Stimulated activated naive CD8-positive, alpha-beta T cell treated with anti-CD3 and anti-CD28 coated beads, Interleukin-15, amount 100 ng/mL, for 72 hours (primary cell): ENCODE measurements around the gene ENOX1.
A peak's percentile ranks its signal among the peaks of the same experiment; 100 is the strongest.

Source experiments
- ATAC-seq: fragments of 150-1000 bp; cut with Tn5 transposase; 2 replicates; pipeline ENCODE4 v1.10.0; 2021; ENCODE audit warnings: mild to moderate bottlenecking, moderate library complexity
- DNase-seq, 2 donors: peaks; one replicate each; pipeline ENCODE4 v3.0.0; 2021 to 2022
- H3K27ac Mint-ChIP-seq, 2 donors: one replicate each; pipeline ENCODE4 v1.8.0; 2022; ENCODE audit warnings: mild to moderate bottlenecking in 2 of 2, mixed read lengths in 2 of 2, moderate library complexity in 2 of 2
- H3K27me3 Mint-ChIP-seq: one replicate; pipeline ENCODE4 v1.8.0; 2022; ENCODE audit warnings: mixed read lengths
- H3K4me1 Mint-ChIP-seq: one replicate; pipeline ENCODE4 v1.8.0; 2022; ENCODE audit warnings: mild to moderate bottlenecking, mixed read lengths
- H3K4me3 Mint-ChIP-seq, 2 donors: one replicate each; pipeline ENCODE4 v1.8.0; 2022; ENCODE audit warnings: mild to moderate bottlenecking in 2 of 2, mixed read lengths in 2 of 2, moderate library complexity in 1 of 2
- H3K9me3 Mint-ChIP-seq, 2 donors: one replicate each; pipeline ENCODE4 v1.8.0; 2022; ENCODE audit warnings: mixed read lengths in 2 of 2

ENOX1 gene

GRCh38 chr13:43648733-43649132 lies 138.0 kb downstream of the ENOX1 start:
- Mint-ChIP-seq H3K27me3 (peaks cover 21% of the 10 kb centered on the region), H3K9me3 (no peaks in the 10 kb centered on the region)
- no peak for DNase-seq

DNA sequence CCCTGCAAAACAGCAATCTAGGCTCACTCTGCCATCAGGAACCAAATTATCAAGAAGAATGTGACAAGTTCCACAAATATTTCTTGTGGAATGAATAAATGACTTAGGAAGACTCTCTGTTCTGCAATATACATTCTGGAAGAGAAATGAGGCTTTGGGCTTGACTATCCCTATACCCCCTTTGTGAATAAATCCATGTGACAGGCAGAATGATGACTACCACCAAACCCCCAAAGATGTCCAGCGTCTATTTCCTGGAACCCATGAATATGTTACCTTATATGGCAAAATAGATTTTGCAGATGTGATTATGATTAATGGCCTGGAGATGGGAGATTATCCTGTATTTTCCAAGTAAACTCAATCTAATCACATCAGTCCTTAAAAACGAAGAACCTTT lies 139.3 kb downstream of the ENOX1 start:
- peaks cover 21% of the 10 kb centered on the region for H3K27me3 Mint-ChIP-seq
- H3K4me1 Mint-ChIP-seq, result no peaks in the 10 kb centered on the region
- no peak overlapping the region for H3K4me3 Mint-ChIP-seq
- H3K9me3 Mint-ChIP-seq, result no peaks in the 10 kb centered on the region
- no peak for DNase-seq
- ATAC-seq, result no peak
- H3K27ac Mint-ChIP-seq, result no peak overlapping the region

More at GRCh38 chr13:43648733-43649132, 138.0 kb downstream of the ENOX1 start:
- Mint-ChIP-seq H3K4me3 (no peak overlapping the region), H3K4me1 (no peaks in the 10 kb centered on the region), H3K27ac (no peak overlapping the region)
- ATAC-seq, result no peak

GRCh38 chr13:43640476-43640875 lies 146.3 kb downstream of the ENOX1 start:
- H3K4me1 Mint-ChIP-seq, result no peaks in the 10 kb centered on the region
- H3K27ac Mint-ChIP-seq, result no peak overlapping the region
- H3K4me3 Mint-ChIP-seq, result no peak overlapping the region
- H3K9me3 Mint-ChIP-seq, result no peaks in the 10 kb centered on the region
- H3K27me3 Mint-ChIP-seq, result peaks cover 8% of the 10 kb centered on the region
- ATAC-seq (no peak), DNase-seq (no peak)

GRCh38 chr13:43631106-43631505 lies 155.7 kb downstream of the ENOX1 start:
- Mint-ChIP-seq H3K4me3 (no peak overlapping the region), H3K27me3 (peaks cover 30% of the 10 kb centered on the region), H3K9me3 (no peaks in the 10 kb centered on the region), H3K27ac (no peak overlapping the region), H3K4me1 (no peaks in the 10 kb centered on the region)
- ATAC-seq, result no peak
- no peak for DNase-seq

DNA sequence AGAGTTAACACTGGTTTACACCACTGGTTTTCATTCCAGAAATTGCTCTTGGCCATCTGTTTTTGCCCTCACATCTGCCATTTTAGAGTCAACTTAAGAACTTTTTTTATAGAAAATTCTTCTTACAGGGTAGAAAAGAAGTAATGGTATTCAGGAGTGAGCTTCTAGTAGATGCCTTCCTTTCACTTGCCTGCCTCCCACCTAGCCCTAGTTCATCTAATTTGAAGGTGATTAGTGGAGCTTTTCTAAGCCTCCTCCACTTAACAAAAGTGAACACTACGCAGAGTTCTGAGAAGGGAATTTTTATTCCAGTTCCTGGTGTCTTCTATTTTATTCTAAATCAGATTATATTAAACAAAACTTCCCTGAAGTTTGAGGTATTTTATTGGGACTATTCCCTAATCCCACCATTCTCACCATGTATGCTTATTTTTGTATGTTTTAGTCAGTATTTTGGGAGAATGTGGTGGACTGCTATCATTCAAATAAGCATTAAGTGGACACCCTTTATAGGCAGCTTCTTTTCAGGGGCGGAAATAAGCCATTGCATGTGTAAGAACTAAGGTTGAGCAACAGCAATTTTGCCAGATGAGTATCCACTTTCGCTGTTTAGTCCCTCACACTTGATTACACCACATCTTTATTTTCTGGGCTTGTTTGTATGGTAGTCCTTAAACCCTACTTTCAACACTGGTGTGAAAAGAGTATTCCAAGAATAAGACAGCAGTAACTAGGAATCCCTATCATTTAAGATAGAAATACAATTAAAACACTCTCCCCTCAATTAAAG lies 156.9 kb downstream of the ENOX1 start:
- Mint-ChIP-seq H3K9me3 (no peaks in the 10 kb centered on the region), H3K27ac (no peak overlapping the region), H3K4me1 (no peaks in the 10 kb centered on the region), H3K27me3 (peaks cover 26% of the 10 kb centered on the region), H3K4me3 (no peak overlapping the region)
- DNase-seq, result no peak
- no peak for ATAC-seq

GRCh38 chr13:43626994-43627393 lies 159.8 kb downstream of the ENOX1 start:
- H3K27me3 Mint-ChIP-seq, result peaks cover 18% of the 10 kb centered on the region
- no peak overlapping the region for H3K27ac Mint-ChIP-seq
- no peaks in the 10 kb centered on the region for H3K4me1 Mint-ChIP-seq

DNA sequence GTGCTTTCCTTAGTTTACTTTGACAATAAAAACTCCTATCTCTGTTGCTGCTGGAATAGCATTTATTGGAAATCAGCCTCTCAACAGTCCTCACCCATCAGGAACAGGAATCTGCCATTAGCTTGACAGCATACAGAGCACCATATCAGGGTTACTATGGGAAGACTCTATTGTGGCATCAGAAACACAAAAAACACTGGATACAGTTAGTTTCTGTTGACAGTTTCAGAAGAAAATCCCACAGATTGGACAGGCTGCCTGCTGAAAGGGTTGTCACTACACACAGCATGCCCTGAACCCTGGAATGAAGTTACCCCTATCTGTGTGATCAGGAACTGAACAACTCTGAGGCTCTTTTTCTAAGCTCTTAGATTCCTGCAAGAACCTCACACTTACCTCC lies 172.7 kb downstream of the ENOX1 start:
- H3K27me3 Mint-ChIP-seq, result no peaks in the 10 kb centered on the region

More at GRCh38 chr13:43626994-43627393, 159.8 kb downstream of the ENOX1 start:
- Mint-ChIP-seq H3K9me3 (peaks cover 5 to 6% of the 10 kb centered on the region in 2 donors), H3K4me3 (no peak overlapping the region)
- ATAC-seq (no peak), DNase-seq (no peak)

GRCh38 chr13:43611281-43612273 lies 175.2 kb downstream of the ENOX1 start:
- Mint-ChIP-seq H3K27me3 (no peaks in the 10 kb centered on the region), H3K27ac (peak overlapping the region in 1 of 2 donors; percentile 11), H3K4me3 (no peak overlapping the region), H3K9me3 (no peaks in the 10 kb centered on the region), H3K4me1 (no peaks in the 10 kb centered on the region)
- ATAC-seq (no peak), DNase-seq (no peak)

More for the DNA sequence above, 172.7 kb downstream of the ENOX1 start:
- H3K27ac Mint-ChIP-seq, result no peak overlapping the region
- DNase-seq (no peak), ATAC-seq (no peak)
- peaks cover 0 to 12% of the 10 kb centered on the region in 2 donors for H3K9me3 Mint-ChIP-seq
- no peaks in the 10 kb centered on the region for H3K4me1 Mint-ChIP-seq
- H3K4me3 Mint-ChIP-seq, result no peak overlapping the region

GRCh38 chr13:43608400-43609137 lies 178.2 kb downstream of the ENOX1 start:
- peaks cover 4 to 21% of the 10 kb centered on the region in 2 donors for H3K9me3 Mint-ChIP-seq
- no peaks in the 10 kb centered on the region for H3K4me1 Mint-ChIP-seq
- ATAC-seq, result no peak
- peaks cover 5% of the 10 kb centered on the region for H3K27me3 Mint-ChIP-seq
- no peak for DNase-seq
- no peak overlapping the region for H3K4me3 Mint-ChIP-seq
- H3K27ac Mint-ChIP-seq, result no peak overlapping the region

GRCh38 chr13:43597599-43597945 lies 189.2 kb downstream of the ENOX1 start:
- peak; percentile 39 for ATAC-seq
- no peak for DNase-seq
- peak overlapping the region in 1 of 2 donors; percentile 23 for H3K27ac Mint-ChIP-seq
- H3K4me1 Mint-ChIP-seq, result peaks cover 16% of the 10 kb centered on the region
- H3K9me3 Mint-ChIP-seq, result no peaks in the 10 kb centered on the region
- H3K27me3 Mint-ChIP-seq, result no peaks in the 10 kb centered on the region
- H3K4me3 Mint-ChIP-seq, result no peak overlapping the region

DNA sequence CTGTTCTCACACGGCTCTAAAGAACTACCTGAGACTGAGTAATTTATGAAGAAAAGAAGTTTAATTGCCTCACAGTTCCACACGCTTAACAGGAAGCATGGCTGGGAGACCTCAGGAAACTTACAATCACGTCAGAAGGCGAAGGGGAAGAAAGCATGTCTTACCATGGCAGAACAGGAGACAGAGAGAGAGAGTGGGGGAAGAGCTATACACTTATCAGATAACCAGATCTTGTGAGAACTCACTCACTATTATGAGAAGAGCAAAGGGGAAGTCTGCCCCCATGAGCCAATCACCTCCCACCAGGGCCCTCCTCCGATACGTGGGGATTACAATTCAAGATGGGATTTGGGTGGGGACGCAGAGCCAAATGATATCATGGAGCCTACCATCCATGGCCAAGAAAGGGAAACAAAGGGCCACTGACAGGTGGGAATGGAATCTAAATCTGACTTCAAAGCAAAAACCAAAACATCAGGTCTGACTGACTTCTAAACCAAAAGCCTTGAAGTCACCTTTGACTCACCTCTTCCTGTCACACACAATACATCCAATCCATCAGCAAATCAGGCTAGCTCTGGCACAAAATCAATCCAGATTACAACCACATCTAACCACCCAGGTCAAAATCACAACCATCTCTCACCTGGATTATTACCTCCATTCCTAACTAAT lies 189.7 kb downstream of the ENOX1 start:
- ATAC-seq (peak; percentile 66), DNase-seq (no peak)
- H3K4me1 Mint-ChIP-seq, result peaks cover 16% of the 10 kb centered on the region
- no peaks in the 10 kb centered on the region for H3K27me3 Mint-ChIP-seq
- no peaks in the 10 kb centered on the region for H3K9me3 Mint-ChIP-seq
- H3K27ac Mint-ChIP-seq, result peak overlapping the region in 1 of 2 donors; percentile 43
- no peak overlapping the region for H3K4me3 Mint-ChIP-seq

DNA sequence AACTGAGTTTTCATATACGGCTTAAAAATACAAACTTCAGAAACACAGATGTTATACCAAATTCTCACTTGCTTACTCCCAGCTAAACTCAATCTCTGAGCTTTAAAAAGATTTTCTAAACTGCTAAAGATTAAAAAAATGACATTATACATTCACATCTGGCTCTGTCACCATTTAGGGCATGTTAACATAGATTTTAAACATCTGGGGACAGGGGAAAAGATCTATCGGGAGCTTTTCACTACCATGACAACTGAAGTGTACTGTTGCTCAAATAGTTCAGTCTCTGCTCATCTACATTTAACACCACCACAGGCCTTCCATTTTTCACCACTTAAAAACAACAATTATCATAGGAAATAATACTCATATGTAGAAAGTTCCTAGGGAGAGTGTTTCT lies 190.8 kb downstream of the ENOX1 start:
- peaks cover 16% of the 10 kb centered on the region for H3K4me1 Mint-ChIP-seq
- no peaks in the 10 kb centered on the region for H3K9me3 Mint-ChIP-seq
- H3K4me3 Mint-ChIP-seq, result no peak overlapping the region
- DNase-seq (no peak), ATAC-seq (no peak)
- H3K27ac Mint-ChIP-seq, result peak overlapping the region in 1 of 2 donors; percentile 23
- H3K27me3 Mint-ChIP-seq, result no peaks in the 10 kb centered on the region

DNA sequence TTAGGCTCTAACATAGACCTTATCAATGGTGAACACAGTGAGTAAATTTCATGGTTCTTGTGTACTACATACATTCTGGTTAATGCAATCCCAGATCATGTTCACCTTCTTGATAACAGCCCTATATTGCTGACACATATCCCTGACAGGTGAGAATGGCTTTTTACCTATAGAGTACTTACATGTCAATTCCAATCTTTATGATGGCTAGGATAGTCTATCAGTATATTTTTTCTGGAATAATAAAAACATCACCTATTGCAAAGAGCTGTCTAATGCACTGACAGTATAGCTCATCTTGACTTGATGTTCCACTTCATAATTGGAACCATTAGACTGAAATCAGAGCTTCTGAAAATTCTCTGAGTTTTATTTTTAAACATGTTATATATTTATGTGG lies 199.4 kb downstream of the ENOX1 start:
- H3K27me3 Mint-ChIP-seq, result no peaks in the 10 kb centered on the region
- no peak for DNase-seq
- no peak overlapping the region for H3K4me3 Mint-ChIP-seq
- H3K27ac Mint-ChIP-seq, result no peak overlapping the region
- H3K9me3 Mint-ChIP-seq, result peaks cover 0 to 4% of the 10 kb centered on the region in 2 donors
- no peak for ATAC-seq
- H3K4me1 Mint-ChIP-seq, result no peaks in the 10 kb centered on the region

- H3K27me3 Mint-ChIP-seq, result peaks cover 1% of the 10 kb centered on the region
- DNase-seq, result no peak
- H3K4me3 Mint-ChIP-seq, result no peak overlapping the region
- H3K4me1 Mint-ChIP-seq, result no peaks in the 10 kb centered on the region
- H3K9me3 Mint-ChIP-seq, result no peaks in the 10 kb centered on the region
- no peak overlapping the region for H3K27ac Mint-ChIP-seq
- ATAC-seq, result no peak
Measured at GRCh38 chr13:43584751-43585150, 202.0 kb downstream of the ENOX1 start.

DNA sequence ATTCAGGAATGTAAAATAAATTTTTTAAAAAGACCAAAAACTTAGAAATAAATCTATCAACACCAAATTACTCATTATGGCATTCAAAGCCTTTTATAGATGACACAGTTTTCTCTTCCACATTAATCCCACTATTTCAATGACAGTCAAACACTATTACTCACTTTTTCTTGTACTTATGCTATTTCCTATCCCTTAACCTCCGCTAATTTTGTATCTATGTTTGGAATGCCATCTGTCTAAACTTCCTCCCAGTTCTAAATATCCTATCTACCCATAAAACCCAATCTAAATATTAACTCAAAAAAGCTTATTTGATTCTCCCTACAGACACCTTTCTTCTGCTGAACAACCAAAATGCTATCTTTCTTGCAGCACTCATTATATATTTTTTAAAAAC lies 203.5 kb downstream of the ENOX1 start:
- peak overlapping the region in 1 of 2 donors; percentile 55 for H3K27ac Mint-ChIP-seq
- no peak for DNase-seq
- no peak overlapping the region for H3K4me3 Mint-ChIP-seq
- H3K9me3 Mint-ChIP-seq, result no peaks in the 10 kb centered on the region
- no peak for ATAC-seq
- H3K27me3 Mint-ChIP-seq, result peaks cover 15% of the 10 kb centered on the region
- H3K4me1 Mint-ChIP-seq, result no peaks in the 10 kb centered on the region
